IPS DF 19.7 (cell line): ENCODE data around the gene SDK1.

Source experiments
- DNase-seq: peaks from one replicate; pipeline ENCODE4 v3.0.0-alpha.2; 2013; ENCODE audit warnings: low read depth, low spot score

SDK1 gene

DNA sequence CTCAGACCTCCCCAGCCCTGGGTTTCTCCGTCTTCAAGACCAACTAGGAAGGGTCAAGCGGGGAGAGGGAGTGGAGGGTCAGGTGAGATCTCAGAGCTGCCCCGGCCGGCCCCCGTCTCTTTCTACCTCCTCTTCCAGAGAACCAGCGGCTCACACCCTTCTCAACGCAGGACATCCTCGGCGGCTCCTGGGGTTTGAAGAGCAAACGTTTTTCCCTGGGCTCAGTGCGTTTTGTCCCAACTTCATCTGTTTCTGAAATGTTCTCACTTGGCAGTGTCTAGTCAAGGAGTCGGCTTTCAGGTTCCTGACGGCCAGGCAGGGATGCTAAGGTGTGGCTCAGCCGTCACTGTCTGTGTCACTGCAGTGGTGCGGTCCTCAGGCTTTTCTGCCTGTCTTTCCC, 964.6 kb downstream of the SDK1 start:
- no peak for DNase-seq

DNA sequence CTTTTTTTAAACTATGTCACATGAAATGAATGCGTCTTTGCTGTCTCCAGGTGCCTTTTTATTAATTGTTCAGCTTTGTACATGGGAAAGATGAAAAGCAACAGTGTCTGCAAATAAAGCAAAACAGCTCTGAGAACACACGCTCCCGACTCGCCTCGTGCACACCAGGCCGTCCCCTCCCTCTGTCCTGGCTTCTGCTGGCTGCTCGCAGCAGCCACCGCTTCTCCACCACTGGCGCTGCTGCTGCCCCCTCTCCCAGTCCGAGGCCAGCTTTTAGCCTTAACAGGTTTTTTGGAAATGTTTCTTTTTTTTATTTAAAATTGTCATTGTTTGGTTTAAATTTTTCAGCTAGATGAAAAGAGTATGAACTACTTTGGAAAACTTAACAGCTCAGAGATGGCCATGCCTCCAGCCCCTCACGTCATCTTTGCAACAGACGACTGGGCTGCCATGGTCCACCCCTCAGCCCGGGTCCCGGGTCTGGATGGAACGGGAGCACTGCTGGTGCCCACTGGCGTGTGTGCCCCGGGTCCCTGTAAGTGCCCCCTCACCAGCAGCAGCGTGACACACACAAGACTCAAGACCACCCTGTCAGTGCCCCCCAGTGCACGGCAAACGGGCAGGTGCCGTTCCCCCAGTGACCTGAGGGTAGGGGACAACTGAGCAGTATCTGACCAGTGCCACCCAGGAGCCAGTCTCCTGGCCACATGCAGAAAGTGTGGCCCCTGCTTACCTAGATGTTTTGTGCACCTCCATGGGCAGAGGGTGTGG, 965.4 kb downstream of the SDK1 start:
- no peak for DNase-seq

DNA sequence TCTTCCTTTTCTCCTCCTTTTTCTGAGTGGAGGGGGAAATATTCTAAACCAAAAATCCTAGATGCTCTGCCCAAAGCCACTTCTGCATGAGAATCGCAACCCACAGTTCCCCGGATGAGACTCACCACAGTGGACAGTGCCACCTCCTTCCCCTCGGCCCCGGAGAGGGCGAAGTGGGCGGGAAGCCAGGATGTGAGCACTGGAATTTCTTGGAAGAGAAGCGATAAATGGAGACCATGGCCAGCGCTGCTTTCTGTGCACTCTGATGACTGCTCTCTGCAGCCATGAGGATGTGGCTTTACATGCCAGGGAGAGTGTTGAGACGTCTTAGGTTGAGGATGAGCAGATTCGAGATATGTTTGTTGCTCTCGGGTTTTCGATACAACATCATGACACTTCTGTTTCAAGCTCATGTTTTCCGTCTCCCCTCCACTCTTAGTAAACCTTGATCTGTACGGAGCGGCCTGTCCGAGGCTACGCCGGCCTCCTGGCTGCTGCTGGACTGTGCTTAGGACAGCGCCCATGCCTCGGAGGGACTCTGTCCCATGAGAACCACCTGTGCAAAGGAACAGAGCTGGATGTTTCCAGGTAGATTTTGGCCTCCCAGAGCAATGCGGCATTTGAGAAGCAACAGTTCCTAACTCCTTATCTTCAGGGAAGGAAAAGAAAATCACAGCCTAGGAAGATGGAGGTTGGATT, 966.4 kb downstream of the SDK1 start:
- no peak for DNase-seq

DNA sequence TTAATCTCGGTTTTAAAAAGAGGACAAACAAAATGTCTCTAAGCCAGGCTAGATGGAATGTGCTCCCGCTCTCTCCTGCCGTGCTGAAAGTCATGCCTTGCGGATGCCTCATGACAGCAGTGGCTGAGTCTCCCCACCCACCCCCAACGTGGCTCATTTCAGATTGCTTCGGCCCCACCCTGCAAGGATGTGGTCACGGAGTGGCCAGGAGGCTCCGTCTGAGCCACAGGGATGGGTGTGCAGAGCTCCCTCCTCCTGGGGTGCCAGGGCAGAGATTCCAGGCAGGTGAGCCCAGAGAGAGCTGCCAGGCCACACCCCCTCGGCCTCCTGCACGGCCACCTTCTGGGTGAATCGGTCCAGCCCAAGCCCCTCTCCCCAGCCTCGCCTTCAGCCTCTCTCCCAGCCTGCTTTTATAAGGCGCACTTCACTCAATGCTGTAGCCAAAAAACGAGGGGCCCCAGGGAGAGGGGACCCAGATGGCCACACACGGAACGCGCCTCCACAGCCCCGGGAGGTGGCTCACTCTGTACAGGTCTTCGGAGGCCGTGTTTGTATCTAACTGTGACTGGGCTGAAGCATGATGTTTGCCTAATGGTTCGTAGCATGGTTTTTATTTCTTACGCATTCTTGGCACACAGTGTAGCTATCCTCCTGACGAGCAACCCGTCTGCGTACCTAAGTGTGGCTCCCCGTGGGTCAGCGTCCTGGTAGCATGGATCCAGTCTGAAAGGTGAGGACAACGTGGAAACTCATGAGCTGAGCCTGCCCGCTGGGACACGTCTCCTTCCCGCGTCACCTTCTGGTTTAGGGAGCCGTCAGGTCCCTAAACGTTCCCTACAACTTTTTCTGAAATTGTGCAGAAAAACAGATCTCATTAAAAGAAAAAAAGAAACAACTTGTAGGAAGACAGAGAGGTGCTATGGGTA, 967.3 kb downstream of the SDK1 start:
- DNase-seq: no peak

DNA sequence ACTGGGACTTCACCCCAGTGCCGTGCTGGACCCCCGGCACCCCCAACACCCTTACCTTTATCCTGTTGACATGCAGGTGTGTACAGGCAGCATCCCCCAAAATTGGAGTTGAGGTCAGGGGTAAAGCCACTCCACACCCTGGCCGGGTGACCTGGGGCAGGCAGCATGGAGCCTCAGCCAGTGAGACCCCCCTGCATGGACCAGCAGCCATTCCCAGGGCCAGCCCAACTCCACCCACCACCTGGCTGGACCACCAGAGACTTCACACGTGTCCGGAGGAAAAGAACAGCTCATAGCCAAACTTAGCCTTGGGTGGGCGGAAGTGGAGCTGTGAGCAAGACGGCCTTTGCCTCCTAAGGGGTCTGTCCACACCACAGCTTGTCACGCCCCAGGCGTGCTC, 968.0 kb downstream of the SDK1 start:
- no peak for DNase-seq

DNA sequence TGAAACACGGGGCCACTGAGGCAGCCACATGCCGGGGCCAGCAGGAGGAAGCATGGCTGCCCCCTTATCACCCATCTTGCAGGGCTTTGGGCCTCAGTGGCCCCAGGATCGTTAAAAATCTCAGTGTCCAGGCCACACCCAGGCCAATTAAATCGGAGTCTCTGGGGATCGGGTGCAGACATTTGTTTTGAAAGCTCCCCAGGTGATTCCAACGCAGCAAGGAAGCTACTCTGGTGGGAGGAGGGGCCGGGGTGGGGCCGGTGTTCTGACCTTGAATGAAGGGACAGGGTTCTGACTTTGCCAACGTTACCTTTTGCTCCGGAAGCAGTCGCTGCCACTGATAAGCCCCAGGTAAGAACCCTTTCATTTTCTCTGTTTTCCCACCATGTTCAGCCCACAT, 968.7 kb downstream of the SDK1 start:
- DNase-seq: no peak

DNA sequence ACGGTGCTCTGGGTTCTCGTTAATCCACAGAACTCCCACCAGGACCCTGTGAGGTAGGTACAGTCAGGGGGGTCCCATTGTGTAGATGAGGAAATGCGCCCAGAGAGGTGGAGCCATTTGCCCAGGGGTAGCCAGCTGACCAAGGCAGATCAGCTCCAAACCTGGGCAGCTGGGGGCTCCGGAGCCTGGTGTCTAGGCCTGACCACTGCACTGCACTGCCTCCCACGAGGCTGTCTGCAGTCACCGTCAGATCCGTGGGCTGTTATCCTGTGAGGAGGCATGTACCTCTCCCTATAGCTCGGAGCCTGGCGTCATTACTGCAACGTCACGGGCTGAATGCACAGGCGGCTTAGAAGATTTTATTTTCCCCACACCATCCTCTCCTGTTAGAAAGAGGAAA, 969.2 kb downstream of the SDK1 start:
- no peak for DNase-seq

DNA sequence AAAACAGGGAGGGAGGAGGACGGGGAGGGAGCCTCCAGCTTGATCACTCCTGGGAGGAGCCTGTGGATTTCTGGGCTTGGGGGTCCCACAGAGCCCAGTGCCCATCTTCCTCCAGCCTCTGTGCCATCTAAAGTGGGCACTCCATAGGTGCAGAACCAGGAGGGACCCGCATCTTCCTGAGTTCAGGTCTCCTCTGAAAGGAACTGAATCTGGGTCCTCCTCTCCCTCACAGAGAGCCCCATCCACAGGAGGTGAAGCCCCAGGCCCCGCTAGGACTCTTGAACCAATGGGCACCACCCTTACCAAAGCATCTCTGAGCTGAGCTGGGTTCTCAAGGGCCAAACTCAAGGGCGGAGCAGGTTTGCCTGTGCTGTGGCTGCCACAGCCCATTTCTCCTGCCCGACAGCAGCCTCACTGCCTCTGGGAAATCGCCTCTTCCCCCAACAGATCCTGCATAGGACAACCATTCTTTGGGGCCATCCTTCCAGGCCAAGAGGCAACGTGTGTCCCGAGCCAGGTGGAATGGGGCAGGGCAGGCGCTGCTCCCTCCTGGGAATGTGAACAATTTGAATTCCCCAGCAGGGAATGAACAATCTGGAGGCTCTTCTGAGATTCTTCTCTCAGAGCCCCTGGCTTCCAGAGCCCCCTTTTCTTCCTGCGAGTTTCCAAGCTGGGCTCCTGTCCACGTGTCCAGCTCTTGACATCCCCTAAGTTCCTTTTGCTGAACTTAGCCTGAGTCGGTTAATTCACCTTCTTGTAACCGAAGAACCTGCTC, 970.1 kb downstream of the SDK1 start:
- DNase-seq: no peak

DNA sequence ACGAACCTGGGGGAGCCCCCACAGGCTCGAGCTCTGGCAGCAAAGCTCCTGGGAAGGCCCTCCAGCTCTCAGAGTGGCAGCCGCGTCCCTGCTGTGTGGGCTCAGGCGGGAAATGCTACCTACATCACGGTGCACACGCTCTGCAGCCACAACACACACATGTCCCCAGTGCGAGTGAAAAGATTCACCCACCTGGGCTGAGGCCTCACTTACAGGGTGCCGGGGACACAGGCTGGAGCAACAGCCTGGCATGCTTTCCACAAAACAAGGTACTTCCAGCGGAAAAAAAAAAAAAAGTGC, 970.6 kb downstream of the SDK1 start:
- DNase-seq: no peak

DNA sequence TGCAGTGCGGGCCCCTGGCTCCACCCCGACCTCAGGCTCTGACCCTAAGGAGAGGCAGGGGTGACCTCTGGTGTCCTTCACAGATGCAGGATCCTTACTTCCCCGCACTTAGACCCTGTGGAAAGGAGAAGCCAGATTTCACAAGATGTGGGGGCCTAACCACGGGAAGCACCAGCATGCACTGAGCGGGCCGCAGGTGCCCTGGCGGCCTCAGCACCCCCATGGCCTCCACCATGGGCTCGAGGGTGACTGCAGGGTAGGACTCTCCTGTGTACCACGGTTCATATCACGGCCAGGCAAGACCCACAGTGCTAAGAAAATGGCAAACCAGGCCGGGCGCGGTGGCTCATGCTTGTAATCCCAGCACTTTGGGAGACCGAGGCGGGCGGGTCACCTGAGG, 971.1 kb downstream of the SDK1 start:
- no peak for DNase-seq

DNA sequence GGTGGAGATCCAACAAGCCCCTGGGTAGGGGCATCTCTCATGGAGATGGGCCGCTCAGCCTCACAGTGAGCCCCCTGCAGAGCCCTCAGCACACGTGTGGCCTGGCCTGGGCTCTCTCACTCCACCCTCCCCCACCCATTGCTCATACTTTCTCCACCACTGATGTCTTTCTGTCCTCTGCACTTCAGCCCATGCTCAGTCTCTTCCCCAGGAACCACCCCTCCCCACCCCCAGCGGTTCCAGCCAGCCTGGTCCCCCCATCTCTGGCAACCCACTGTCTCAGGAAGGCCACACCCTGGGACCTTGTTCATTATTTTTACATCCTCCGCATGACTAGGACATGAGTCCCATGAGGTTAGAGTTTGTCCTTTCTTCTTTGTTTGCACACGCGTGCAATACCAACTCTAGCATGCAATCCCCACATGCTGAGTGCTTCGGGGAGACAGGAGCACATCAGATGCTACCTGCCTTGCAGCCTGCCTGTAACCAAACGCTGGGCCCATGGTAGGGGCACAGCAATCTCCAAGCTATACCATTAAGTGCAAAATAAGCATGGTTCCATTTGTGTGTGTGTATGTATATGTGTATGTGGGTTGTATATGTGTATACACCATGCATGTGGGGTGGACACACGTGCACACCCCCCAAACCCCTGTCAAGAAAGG, 972.6 kb downstream of the SDK1 start:
- no peak for DNase-seq

DNA sequence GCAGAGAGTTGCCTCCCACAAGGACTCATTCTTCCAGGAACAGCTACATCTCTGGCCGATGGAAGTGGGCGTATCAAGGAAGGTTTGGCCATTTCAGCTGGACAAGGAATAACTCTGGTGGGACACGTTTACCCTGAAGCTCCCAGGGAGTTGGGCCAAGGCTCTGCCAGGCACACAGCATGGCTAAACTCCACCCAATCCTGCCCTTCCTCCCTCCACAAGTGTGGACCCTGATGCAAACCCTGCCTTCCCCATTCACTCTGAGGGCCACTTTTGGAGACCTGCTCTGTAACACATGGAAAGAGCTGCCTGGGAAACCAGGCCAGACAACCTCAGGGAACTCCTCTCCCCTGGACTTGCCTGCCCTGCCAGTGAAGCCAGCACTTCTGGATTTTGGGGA, 973.2 kb downstream of the SDK1 start:
- no peak for DNase-seq

DNA sequence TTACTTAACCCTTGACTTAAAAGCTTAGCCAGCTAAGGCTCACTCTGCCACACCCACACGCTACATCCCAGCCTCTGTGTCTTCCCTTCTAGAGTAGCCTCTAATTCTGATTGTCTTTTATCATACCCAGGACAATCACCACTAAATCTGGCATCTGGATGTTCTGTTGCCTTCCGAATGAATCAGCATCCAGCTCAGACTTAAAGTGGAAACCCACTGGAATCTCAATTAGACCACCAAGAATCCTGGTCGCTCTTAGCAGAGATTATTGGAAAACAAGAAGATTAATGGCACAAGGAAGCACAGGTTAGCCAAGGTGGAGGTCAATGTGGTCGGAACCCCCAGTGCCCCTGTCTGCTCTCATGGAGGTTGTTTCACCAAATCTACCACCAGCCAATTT, 976.9 kb downstream of the SDK1 start:
- no peak for DNase-seq

DNA sequence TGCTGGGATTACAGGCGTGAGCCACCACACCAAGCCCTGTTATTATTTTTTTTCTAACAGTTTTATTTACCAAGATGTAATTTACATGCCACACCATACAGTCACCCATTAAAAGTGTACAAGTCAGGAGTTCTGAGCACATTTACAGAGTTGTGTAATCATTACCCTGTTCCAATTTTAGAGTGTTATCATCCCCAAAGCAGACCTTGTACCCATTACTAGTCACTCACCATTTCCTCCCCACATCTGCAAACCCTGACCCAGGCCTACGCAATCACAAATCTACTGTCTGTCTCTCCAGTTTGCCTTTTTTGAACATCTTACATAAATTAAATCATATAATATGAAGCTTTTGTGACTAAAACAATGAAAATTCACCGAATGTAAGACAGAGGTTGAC, 978.2 kb downstream of the SDK1 start:
- no peak for DNase-seq

DNA sequence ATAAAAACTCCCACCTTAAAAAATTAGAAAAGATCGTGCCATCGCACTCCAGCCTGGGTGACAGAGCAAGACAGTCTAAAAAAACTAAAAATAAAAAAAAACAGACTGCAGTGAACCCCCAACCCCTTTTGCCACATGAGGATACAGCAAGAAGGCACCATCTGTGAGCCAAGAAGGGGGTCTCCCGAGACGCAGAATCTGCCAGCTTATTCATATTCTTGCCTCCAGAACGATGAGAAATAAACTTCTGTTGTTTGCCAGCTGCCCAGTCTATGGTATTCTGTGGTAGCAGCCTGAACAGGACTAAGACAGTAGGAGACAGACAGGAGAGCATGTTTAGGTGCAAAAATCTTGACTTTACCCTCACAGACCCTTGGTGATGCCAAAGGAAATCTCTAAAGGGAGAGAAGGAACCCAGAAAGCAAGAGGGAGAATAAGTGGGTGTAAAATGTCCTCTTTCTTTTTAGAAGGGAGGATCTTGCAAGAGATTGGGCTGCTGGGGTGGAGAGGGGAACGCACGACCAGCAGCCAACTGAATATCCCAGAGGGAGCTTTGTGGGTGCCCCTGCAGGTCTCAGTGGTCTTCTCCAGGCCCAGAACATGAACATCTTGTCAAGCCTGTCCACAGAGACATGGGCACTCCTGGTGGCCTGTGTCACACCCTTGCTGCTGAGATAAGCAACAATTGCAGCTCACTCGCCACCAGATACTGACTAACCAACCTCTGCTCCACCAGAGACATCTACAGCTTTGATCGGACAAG, 980.4 kb downstream of the SDK1 start:
- DNase-seq: no peak

DNA sequence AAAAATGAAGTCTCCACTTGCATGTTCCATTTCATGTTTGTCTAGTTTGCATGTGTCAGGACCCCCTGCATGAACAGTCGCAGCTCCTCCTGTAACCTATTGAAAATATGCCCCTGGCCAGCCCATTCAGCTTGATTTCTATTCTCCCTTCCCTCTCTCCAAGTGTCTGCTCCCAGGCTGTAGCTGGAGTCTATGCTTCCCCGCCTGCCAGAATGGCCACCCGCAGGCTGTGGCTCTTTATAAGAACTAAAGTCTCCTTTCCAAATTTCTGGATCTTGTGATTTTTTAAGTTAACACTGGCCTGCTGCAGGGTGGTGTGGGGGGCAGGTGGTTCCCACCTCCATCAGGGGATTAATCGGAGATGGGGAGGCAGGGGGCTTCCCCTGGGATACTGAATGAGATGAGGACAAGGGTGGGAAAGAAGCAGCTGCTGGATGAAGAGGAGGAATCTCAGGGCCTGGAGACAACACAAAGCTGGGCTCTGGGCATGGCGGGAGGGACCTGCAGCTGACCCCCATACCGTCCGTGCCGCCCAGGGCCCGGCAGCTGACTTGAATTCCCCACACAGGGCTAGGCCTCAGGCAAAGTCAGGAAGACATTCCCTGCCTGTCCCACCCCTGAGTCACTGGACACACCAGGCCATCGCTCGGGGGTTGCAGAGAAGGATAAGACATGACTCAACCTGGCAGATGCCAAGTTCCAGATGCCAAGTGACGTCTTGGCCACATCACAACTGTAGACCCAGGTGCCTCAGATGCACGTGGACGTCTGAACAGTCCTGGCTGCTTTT, 981.6 kb downstream of the SDK1 start:
- DNase-seq: no peak

DNA sequence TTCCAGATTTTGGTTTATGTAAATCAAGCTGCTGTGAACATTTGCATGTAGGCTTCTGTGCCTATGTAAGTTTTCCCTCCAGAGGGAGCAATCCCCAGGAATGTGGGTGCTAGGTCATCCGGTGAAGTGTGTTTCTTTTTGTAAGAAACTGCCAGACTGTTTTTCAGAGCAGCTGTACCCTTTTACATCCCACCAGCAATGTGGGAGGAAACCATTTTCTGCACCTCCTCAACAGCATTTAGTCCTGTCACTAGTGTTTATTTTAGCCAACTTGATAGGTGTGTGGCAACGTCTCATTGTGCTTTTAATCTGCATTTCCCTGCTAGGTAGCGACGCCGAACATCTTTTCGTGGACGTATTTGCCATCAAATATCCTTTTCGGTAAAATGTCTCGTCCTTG, 985.3 kb downstream of the SDK1 start:
- DNase-seq: no peak

DNA sequence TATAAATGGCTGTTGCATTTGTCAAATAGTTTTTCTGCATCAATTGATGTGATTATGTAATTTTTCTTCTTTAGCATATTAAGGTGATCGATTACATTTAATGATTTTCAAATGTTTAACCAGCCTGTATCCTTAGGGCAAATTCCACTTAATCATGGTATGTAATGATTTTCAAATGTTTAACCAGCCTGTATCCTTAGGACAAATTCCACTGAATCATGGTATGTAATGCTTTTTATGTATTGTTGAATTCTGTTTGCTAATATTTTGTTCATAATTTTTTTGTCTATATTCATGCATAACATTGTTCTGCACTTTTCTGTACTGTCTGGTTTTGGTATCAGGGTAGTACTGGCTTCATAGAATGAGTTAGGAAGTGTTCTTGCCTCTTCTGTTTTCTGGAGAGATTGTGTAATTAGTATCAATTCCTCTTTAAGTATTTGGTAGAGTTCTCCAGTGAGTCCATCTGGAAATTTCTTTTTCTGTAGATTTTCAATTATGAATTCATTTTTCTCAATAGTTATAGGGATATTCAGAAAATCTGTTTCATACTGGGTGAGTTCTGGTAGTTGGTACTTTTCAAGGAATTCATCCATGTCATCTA, 987.8 kb downstream of the SDK1 start:
- DNase-seq: no peak

DNA sequence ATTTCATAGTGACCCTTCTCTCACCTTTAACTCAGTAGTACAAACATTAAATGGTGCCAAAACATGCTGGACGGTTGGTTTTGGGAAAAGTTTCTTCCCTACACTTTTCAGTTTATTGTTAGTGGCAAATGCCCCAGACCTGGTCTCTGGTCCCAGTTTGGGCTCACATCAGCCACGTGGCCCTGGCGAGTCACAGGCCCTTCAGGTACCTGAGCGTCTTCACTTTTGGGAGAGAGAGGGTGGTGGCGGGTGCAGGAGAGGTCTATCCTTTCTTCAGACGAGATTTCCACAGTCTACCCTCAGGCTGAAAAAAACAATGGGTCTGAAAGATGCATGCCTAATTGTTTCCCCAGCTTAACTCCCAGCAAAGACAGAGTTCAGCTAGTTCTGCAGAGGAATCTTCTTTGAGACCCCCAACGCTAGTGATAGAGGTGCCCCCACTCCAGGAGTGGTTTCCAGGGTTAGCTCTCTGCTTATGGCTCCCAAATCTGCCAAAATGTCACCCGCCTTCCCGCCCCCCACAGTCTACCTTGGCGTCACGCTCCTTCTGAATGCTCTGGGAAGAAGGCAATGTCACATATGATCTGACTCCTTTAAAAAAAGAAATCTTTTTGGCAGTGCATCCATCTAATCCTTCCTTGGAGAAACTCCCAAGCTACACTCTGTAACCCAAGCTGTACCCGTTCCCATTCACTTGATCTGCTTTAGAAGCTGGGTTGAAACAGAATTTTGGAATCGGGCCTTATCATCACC, 996.3 kb downstream of the SDK1 start:
- DNase-seq: no peak
